GDM1 (cell line): ENCODE data around the gene SOBP.

ENCODE experiments used
- DNase-seq: peaks from one replicate; lab custom pipeline; 2025; lab: John Stamatoyannopoulos, UW

SOBP gene

GRCh38 chr6:107589199-107589598, 99.3 kb downstream of the SOBP start:
- no peak for DNase-seq

GRCh38 chr6:107589934-107590333, 100.0 kb downstream of the SOBP start:
- DNase-seq, result no peak

- DNase-seq, result no peak
Measured at GRCh38 chr6:107590378-107590777, 100.5 kb downstream of the SOBP start.

GRCh38 chr6:107591346-107591745, 101.4 kb downstream of the SOBP start:
- DNase-seq, result no peak

GRCh38 chr6:107592806-107593205, 102.9 kb downstream of the SOBP start:
- DNase-seq, result no peak

GRCh38 chr6:107594736-107595135, 104.8 kb downstream of the SOBP start:
- no peak for DNase-seq

- no peak for DNase-seq
Measured at GRCh38 chr6:107598091-107598490, 108.2 kb downstream of the SOBP start.

- DNase-seq, result no peak
Measured at GRCh38 chr6:107599043-107599442, 109.1 kb downstream of the SOBP start.

GRCh38 chr6:107600121-107600520, 110.2 kb downstream of the SOBP start:
- no peak for DNase-seq

GRCh38 chr6:107600936-107601335, 111.0 kb downstream of the SOBP start:
- no peak for DNase-seq

- no peak for DNase-seq
Measured at GRCh38 chr6:107601406-107601805, 111.5 kb downstream of the SOBP start.

- no peak for DNase-seq
Measured at GRCh38 chr6:107602321-107603005, 112.5 kb downstream of the SOBP start.

GRCh38 chr6:107603006-107603370, 113.1 kb downstream of the SOBP start:
- DNase-seq, result no peak

GRCh38 chr6:107604549-107604948, 114.6 kb downstream of the SOBP start:
- DNase-seq, result no peak

GRCh38 chr6:107606407-107606806, 116.5 kb downstream of the SOBP start:
- DNase-seq, result no peak

GRCh38 chr6:107607116-107607515, 117.2 kb downstream of the SOBP start:
- no peak for DNase-seq

- no peak for DNase-seq
Measured at GRCh38 chr6:107611094-107611810, 121.3 kb downstream of the SOBP start.

- no peak for DNase-seq
Measured at GRCh38 chr6:107612762-107613415, 123.0 kb downstream of the SOBP start.

- DNase-seq, result no peak
Measured at GRCh38 chr6:107613651-107614379, 123.9 kb downstream of the SOBP start.

- no peak for DNase-seq
Measured at GRCh38 chr6:107614828-107615227, 124.9 kb downstream of the SOBP start.

- DNase-seq, result no peak
Measured at GRCh38 chr6:107616775-107617174, 126.9 kb downstream of the SOBP start.

- DNase-seq, result no peak
Measured at GRCh38 chr6:107617341-107617932, 127.5 kb downstream of the SOBP start.
